Activated CD4-positive, alpha-beta T cell treated with anti-CD3 and anti-CD28 coated beads, Interleukin-2, amount 50 U/mL, for 1 hour (primary cell): ENCODE measurements around the gene GALNTL6.

Experiments
- DNase-seq: peaks from one replicate; pipeline ENCODE4 v3.0.0-alpha.2; 2020

The GALNTL6 gene

GRCh38 chr4:171891038-171891437, 77.8 kb downstream of the GALNTL6 start:
- DNase-seq: no peak

- no peak for DNase-seq
These were observed 83.2 kb downstream of the GALNTL6 start for GRCh38 chr4:171896426-171896825.

GRCh38 chr4:171919314-171919713, 106.1 kb downstream of the GALNTL6 start:
- DNase-seq: no peak

- no peak for DNase-seq
These were observed 107.7 kb downstream of the GALNTL6 start for GRCh38 chr4:171920901-171921300.

GRCh38 chr4:171924746-171925376, 111.7 kb downstream of the GALNTL6 start:
- DNase-seq: no peak

- no peak for DNase-seq
These were observed 115.1 kb downstream of the GALNTL6 start for GRCh38 chr4:171928336-171928735.

GRCh38 chr4:171929477-171929876, 116.3 kb downstream of the GALNTL6 start:
- DNase-seq: no peak

GRCh38 chr4:171929907-171930306, 116.7 kb downstream of the GALNTL6 start:
- no peak for DNase-seq

GRCh38 chr4:171932238-171932637, 119.0 kb downstream of the GALNTL6 start:
- DNase-seq: no peak

GRCh38 chr4:171940656-171941055, 127.5 kb downstream of the GALNTL6 start:
- DNase-seq: no peak

- DNase-seq: no peak
These were observed 134.2 kb downstream of the GALNTL6 start for GRCh38 chr4:171947400-171947799.

- no peak for DNase-seq
These were observed 134.8 kb downstream of the GALNTL6 start for GRCh38 chr4:171948038-171948437.

GRCh38 chr4:171954650-171955049, 141.4 kb downstream of the GALNTL6 start:
- no peak for DNase-seq

- DNase-seq: no peak
These were observed 143.5 kb downstream of the GALNTL6 start for GRCh38 chr4:171956678-171957077.

- no peak for DNase-seq
These were observed 148.9 kb downstream of the GALNTL6 start for GRCh38 chr4:171962110-171962509.

GRCh38 chr4:171966356-171966755, 153.2 kb downstream of the GALNTL6 start:
- no peak for DNase-seq

- DNase-seq: no peak
These were observed 165.0 kb downstream of the GALNTL6 start for GRCh38 chr4:171978216-171978615.

GRCh38 chr4:171979461-171979860, 166.3 kb downstream of the GALNTL6 start:
- no peak for DNase-seq

GRCh38 chr4:171981185-171981584, 168.0 kb downstream of the GALNTL6 start:
- DNase-seq: no peak

GRCh38 chr4:171983935-171984805, 171.0 kb downstream of the GALNTL6 start:
- no peak for DNase-seq

GRCh38 chr4:171985129-171985528, 171.9 kb downstream of the GALNTL6 start:
- no peak for DNase-seq

- DNase-seq: no peak
These were observed 180.0 kb downstream of the GALNTL6 start for GRCh38 chr4:171993247-171993646.

- no peak for DNase-seq
These were observed 194.7 kb downstream of the GALNTL6 start for GRCh38 chr4:172007889-172008288.

GRCh38 chr4:172009446-172010230, 196.4 kb downstream of the GALNTL6 start:
- no peak for DNase-seq
